Endometrial microvascular endothelial cells (primary cell): ENCODE data around the gene ZNF691. TPM values are rescaled to one million over a fixed set of nuclear protein-coding genes. Genes with fewer than 3 reads are reported as not detected.
"Not testable (repeated sequence)": the region's sequence is repeated elsewhere in the genome, so short reads cannot be mapped to it uniquely, and the experiment has no call there.

ENCODE experiments used
- in situ Hi-C: cut with HindIII; loops from 2 replicates; pipeline ENCODE4 v1.10.0; 2017; ENCODE audit warnings: low sequenced_read_pairs, low pct_unique_long_range_greater_than_20kb; ENCODE audit errors: inconsistent ontology term
- total RNA-seq: library from RNA; depleted of rRNA; stranded (reverse); fragments of >200 nt; gene quantifications from one replicate; pipeline ENCODE4 v1.2.3, GENCODE V29; 2015; ENCODE audit errors: inconsistent ontology term

ZNF691 gene
- total RNA-seq, 1 donor from 2014 or later: 4.9 TPM

DNA sequence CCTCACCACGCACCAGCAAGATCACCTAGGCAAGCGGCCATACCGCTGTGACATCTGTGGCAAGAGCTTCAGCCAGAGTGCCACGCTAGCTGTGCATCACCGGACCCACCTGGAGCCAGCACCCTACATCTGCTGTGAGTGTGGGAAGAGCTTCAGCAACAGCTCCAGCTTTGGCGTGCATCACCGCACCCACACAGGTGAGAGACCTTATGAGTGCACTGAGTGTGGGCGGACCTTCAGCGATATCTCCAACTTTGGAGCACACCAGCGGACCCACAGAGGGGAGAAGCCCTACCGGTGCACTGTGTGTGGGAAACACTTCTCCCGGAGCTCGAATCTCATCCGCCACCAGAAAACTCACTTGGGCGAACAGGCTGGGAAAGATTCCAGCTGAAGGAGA lies 5.0 kb downstream of the ZNF691 start:
- in situ Hi-C loops: no loop called here

DNA sequence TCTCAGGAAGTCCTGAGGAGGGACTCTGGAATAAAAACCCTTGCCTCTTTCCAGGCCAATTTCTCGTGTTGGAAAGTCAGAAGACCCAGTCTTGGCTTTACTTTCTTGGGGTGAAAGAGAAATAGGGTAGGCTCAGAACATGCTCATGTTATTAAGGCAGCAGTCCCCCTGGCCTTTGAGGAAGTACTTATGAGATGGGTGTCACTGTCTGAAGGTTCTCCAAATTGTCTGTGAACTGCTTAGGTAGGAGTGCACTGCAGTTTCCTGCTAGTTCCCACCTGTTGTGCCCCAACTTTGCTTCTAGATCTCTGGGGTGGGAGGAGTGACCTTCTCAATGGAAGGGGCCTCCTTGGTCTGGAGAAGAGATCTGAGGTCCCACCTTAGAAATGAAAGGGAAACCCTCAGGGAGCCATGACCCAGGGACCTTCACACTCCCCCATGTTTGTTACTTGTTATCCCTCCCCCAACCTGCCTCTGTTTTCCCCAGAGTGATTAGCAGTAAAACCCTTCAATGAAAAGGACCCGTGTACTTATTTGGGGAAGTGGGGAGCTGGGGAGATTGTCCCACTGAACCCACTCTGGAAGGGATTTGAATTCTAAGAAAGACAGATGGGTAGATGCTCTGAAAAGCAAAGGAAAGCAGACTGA lies 5.7 kb downstream of the ZNF691 start:
- in situ Hi-C loops: no loop called here

DNA sequence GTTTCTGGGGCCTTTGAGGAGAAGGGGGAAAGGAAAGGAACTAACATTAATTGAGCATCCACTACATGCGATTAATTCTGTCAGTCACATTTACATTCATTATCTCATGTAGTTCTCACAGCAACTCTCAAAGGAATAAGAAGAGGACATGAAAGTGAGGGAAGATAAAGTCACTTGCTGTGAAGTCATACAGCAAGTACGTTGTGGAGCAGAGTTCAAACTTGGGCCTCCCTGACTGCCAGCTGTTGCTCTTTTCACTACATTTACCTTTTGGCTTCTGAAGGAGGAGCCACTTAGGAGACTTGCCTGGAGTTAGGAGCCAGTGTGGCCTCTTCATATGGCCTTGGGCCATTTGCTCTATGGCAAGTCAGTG lies 6.2 kb downstream of the ZNF691 start:
- in situ Hi-C loops: no loop called here

DNA sequence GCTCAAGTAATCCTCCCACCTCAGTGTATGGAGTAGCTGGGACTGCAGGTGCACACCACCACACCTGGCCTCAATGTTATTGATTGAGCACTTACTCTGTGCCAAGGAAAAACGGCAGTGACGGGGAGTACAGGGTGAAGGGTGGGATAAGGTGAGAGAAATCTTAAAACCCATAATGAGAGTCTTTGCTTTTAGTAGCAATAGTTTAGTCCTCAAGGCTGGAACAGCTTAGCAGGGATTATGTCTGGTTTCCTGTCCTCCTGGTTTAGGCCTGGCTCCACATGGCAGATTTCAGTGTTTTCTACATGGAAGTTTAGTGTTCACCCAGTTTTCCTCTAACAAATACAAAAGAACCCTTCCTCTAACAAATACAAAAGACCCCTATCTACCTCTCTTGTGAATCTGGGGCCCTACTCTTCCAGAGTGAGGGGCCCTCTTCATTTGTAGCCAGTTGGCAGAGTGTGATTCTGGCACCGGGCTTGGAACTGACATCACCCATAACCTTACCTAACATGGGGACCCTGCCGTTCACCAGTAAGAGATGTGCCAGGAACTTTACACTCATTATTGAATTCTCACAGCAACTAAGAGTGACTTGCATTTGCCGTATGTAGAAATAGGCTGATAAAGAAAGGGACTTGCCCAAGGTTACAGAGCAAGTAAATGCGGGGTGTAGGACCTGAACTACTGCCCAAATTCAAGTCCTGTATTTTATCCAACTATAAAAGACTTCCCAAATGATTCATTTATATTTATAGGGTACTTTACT lies 6.9 kb downstream of the ZNF691 start:
- in situ Hi-C loops: no loop called here

DNA sequence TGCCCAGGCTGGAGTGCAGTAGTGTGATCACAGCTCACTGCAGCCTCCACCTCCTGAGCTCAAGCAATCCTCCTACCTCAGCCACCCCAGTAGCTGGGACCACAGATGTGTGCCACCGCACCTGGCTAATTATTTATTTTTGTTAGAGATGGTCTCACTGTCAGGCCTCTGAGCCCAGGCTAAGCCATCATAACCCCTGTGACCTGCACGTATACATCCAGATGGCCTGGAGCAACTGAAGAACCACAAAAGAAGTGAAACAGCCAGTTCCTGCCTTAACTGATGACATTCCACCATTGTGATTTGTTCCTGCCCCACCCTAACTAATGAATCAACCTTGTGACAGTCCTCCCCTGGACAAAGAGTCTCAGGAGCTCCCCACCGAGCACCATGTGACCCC lies 10.1 kb downstream of the ZNF691 start:
- in situ Hi-C loops: not testable (repeated sequence)

DNA sequence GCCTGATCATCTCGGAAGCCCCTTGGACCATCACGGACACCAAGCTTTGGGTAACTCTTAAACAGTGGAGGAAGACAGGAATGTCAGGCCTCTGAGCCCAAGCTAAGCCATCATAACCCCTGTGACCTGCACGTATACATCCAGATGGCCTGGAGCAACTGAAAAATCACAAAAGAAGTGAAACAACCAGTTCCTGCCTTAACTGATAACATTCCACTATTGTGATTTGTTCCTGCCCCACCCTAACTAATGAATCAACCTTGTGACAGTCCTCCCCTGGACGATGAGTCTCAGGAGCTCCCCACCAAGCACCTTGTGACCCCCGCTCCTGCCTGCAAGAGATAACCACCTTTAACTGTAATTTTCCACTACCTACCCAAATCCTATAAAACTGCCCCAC lies 13.0 kb downstream of the ZNF691 start:
- in situ Hi-C loops: not testable (repeated sequence)

DNA sequence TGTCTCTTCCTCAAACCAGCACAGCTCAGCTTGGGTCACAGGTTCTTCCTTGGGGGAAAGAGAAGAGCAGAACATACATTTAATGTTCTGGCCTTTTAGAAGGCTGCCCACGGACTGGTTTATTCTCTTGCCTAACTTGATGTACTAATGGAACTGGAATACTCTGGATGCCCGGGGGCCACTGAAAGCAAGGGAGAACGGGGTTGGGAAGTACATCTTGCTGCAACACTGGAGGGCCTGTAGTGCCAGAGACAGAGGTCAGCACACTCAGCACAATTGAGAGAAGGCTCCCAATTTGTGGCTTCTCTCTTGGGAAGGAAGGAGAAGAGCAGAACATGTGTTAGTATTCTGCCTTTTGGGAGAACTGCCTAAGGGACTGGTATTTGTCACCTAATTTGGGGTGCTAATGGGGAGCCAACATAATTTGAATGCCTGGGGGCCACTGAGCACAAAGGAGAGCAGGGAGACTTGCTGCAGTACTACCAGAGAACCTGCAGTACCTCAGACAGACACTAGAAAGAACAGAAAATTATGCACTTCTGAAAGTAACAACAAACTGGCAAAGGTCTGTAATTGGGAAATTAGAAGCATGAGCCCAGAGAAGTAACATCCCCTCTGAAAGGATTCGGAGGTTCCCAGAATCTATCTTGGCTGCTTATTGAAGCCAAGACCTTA lies 14.1 kb downstream of the ZNF691 start:
- in situ Hi-C loops: no loop called here

DNA sequence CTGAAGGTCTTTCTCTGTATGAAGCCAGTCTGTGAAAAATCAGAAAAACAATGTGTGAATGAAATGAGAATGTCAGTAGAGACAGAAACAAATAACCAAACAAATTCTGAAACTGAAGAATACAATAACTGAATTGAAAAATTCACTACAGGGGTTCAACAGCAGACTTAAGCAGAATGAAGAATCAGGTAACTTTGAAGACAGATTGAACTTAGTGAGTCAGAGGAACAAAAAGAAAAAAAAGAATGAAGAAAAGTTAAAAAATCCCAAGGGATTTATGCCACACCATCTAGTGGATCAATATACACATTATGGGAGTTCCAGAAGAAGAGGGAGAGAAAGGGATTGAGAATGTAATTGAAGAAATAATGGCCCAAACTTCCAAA lies 14.6 kb downstream of the ZNF691 start:
- in situ Hi-C loops: no loop called here

DNA sequence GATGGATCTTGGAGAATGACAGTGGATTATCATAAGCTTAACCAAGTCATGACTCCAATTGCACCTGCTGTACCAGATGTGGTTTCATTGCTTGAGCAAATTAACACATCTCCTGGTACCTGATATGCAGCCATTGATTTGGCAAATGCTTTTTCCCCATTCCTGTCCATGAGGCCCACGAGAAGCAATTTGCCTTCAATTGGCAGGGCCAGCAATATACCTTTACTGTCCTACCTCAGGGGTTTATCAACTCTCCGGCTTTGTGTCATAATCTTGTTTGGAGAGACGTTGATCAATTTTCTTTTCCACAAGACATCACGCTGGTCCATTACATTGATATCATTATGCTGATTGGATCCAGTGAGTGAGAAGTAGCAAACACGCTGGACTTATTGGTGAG lies 20.1 kb downstream of the ZNF691 start:
- in situ Hi-C loops: no loop called here

DNA sequence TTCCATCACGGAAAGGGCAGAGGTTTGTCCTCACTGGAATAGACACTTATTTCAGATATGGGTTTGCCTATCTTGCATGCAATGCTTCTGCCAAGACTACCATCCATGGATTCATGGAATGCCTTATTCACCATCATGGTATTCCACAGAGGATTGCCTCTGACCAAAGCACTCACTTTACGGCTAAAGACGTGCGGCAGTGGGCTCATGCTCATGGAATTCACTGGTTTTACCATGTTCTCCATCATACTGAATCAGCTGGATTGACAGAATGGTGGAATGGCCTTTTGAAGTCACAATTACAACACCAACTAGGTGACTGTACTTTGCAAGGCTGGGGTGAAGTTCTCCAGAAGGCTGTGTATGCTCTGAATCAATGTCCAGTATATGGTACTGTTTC lies 22.1 kb downstream of the ZNF691 start:
- in situ Hi-C loops: not testable (repeated sequence)

DNA sequence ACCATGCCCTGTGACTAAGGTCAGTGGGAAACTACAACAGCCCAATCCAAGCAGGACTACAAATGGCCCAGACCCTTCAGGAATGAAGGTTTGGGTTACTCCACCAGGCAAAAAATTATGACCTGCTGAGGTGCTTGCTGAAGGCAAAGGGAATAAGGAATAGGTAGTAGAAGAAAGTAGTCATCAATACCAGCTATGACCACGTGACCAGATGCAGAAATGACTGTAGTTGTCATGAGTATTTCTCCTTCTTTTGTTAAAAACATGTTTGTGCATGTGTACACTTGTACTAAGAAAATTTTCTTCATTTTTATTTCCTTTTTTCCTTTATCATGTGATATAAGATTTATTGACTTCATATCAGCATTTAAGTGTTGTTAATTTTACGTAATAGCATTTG lies 22.8 kb downstream of the ZNF691 start:
- in situ Hi-C loops: not testable (repeated sequence)

DNA sequence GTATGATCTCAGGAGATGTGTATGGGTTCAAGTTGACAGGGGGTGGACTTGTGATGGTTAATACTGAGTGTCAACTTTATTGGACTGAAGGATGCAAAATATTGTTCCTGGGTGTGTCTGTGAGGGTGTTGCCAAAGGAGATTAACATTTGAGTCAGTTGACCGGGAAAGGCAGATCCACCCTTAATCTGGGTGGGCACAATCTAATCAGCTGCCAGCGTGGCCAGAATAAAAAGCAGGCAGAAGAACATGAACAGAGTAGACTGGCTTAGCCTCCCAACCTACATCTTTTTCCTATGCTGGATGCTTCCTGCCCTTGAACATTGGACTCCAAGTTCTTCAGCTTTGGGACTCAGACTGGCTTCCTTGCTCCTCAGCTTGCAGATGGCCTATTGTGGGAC lies 23.3 kb downstream of the ZNF691 start:
- in situ Hi-C loops: not testable (repeated sequence)

DNA sequence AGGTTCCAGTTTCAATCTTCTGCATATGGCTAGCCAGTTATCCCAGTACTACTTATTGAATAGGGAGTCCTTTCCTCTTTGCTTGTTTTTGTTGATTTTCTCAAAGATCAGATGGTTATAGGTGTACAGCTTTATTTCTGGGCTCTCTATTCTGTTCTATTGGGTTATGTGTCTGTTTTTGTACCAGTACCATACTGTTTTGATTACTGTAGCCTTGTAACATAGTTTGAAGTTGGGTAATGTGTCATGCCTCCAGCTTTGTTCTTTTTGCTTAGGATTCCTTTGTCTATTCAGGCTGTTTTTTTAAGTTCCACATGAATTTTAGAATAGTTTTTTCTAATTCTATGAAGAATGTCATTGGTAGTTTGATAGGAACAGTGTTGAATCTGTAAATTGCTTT lies 26.7 kb downstream of the ZNF691 start:
- in situ Hi-C loops: not testable (repeated sequence)

DNA sequence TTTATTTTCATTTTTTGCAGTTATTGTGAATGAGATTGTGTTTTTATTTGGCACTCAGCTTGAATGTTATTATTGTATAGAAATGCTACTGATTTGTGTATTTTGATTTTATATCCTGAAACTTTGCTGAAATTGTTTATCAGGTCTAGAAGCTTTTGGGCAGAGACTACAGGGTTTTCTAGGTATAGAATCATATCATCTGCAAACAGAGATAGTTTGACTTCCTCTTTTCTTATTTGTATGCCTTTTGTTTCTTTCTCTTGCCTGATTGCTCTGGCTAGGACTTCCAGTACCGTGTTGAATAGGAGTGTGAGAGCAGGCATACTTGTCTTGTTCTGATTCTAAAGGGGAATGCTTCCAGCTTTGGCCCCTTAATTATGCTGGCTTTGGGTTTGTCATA lies 27.3 kb downstream of the ZNF691 start:
- in situ Hi-C loops: no loop called here

DNA sequence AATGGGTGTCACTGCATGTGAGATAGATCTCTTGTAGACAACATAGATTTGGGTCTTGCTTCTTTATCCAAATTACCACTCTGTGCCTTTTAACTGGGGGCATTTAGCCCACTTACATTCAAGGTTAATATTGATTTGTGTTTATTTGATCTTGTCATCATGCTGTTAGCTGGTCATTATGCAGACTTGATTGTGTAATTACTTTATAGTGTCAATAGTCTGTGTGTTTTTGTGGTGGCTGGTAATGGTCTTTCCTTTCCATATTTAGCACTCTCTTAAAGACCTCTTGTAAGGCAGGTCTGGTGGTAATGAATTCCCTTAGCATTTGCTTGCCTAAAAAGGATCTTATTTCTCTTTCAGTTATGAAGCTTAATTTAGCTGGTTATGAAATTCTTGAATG lies 29.6 kb downstream of the ZNF691 start:
- in situ Hi-C loops: no loop called here

DNA sequence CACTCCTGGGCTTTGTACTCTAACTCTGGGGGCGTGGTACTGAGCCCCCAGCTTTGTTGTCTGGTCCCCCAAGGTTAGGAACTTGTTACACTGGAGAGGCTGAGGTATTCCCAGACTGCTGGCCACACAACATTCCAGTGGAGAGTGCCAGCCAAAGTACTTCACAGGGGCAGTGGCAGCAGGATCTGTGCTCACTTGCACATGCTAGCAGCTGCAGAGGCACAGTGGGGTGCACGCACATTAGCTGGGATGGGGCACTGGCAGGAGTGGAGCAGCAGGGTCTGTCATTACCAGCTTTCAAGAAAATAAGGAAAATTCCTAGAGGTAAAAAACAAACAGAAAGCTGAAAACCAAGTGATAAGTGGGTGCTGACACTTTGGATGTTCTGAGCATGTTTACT lies 31.0 kb downstream of the ZNF691 start:
- in situ Hi-C loops: no loop called here

DNA sequence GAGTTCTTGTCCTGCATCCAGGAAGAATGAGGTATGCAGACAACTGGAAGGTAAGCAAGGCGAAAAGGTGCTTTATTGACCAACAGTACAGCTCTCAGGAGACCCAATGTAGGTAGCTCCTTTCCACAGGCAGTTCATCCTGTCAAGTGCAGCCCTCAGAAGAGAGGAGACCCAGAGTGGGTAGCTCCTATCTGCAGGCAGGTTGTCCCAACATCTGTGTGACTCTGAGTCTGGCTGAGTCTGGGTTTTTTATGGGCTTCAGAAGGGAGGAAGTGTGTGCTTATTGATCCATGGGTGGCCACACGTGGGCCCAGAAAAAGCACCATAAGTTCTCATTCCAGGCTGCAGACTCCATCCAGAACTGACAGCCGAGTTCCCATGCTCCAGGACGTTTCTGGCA lies 34.0 kb downstream of the ZNF691 start:
- in situ Hi-C loops: no loop called here

DNA sequence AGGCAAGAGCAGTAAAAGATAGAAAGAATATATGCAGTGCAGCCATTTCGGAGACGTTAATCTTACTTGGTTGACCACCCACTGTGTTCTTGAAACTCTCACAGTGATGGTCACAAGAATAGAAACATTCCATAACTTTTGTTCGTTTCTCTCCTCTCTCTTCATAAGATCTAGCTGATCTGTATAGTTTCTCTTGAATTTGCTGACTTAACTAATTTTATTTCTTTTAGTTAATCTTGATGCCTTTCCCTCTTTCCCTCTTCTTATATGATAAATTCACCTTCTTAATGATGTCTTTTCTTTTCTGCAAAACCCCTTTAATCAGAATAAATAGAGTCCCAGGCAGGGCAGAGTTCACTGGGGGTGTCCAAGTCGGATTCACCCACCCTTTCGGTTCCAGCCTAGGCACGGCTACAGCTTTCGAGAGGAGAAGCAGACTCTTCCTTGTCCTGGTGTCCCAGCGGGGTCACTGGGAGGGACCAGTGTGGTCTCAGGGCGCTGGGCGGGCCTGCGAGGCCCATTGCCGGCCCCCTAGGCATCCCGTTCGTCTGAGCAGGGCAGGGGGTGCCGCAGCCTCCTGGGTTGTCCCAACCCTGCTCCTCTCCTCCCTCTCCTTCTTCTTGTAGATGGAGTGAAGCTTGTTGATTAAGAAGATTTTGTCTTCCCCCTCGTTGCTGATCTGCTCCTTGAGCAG lies 39.8 kb downstream of the ZNF691 start:
- in situ Hi-C loops: no loop called here

DNA sequence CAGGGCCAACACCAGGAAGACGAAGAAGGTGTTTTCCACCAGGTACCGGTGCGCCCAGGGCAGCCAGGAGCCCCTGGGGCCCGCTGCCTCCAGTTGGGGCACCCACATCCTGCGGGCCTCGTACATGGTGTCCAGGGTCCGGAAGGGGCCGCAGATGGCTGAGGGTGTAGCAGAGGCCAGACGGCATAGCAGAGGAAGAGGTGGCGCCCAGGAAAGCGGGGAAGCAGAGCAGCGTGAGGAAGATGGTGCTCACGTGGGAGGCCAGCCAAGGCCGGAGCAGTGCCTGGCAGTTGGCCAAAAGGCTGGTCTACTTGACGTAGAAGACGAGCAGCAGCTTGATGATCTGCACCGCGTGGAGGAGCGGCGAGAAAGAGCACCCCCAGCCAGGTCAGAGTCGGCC lies 40.4 kb downstream of the ZNF691 start:
- in situ Hi-C loops: no loop called here

DNA sequence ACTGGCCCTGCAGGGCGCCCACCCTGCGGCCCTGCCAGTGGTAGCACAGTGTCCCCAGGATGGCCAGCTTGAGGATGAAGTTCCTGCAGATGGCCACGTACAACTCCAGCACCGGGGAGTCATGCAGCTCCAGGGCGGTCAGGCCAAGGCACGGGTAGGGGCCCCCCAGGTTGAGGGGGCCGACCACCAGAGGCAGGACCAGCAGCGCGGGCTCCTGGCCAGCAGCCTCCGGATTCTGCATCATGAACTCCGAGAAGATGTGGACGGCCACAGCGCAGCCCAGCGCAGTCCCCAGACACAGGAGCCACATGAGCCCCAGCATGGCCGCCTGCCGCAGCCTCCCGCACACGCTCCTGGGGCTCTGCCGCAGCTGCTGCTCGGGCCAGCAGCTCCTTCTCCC lies 41.0 kb downstream of the ZNF691 start:
- in situ Hi-C loops: no loop called here
